ENCODE data around the gene BCR. TPM values are rescaled to one million over a fixed set of nuclear protein-coding genes. Genes with fewer than 3 reads are reported as not detected.
A peak's percentile ranks its signal among the peaks of the same experiment; 100 is the strongest.

Gene BCR
- total RNA-seq, 1 donor from 2014 or later, result 92.6 TPM

DNA sequence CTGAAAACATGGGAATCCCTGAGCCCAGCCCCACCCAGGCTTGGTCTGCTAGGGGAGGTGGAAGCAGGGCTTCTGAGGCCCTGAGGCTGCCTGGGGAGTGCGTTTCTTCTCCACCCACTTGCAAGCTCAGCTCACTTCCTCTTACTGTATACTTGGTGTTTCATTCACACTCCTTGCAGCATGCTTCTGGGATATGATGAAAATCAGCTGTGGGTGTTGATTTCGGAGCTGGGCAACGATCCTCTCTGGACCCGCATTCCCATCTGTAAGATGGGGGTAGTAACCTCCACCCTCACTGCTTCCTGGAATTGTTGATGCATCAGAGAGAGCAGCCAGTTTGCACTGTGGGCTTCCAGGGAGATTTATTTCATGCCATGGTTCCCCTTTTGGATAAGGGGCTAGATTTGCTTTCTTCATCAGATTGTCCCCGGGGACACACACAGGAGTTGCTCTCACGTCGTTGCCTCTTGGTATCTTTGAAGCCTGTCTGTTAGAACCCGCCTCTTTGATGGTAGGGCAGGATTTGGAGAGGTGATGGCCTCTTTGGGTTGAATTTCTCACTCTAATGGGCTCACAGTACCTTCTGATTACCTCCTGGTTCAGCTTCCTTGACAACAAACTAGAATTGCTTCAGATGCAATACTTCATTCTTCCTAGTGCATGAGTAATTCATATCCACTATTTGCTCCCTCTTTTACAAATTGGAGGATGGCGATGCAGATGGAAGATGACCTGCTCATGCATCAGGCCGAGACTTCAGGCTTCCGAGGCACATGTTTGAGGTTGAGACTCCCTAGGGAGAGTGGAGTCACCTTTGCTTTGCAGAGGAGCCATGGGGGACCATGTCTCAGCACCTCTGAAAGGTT lies 40.4 kb downstream of the BCR start:
- Mint-ChIP-seq H3K27ac (ENCODE audit: unreplicated experiment) (no peak overlapping the region), H3K4me1 (ENCODE audit: unreplicated experiment) (peaks cover 90% of the 10 kb centered on the region), H3K4me3 (ENCODE audit: unreplicated experiment) (no peak overlapping the region), H3K36me3 (ENCODE audit: low read depth, unreplicated experiment) (peaks cover 4% of the 10 kb centered on the region), H3K27me3 (ENCODE audit: unreplicated experiment) (peaks cover 12% of the 10 kb centered on the region), H3K9me3 (ENCODE audit: unreplicated experiment) (no peaks in the 10 kb centered on the region)
- no peak for DNase-seq (ENCODE audit: low spot score)
- TF ChIP-seq, protein P1, sequence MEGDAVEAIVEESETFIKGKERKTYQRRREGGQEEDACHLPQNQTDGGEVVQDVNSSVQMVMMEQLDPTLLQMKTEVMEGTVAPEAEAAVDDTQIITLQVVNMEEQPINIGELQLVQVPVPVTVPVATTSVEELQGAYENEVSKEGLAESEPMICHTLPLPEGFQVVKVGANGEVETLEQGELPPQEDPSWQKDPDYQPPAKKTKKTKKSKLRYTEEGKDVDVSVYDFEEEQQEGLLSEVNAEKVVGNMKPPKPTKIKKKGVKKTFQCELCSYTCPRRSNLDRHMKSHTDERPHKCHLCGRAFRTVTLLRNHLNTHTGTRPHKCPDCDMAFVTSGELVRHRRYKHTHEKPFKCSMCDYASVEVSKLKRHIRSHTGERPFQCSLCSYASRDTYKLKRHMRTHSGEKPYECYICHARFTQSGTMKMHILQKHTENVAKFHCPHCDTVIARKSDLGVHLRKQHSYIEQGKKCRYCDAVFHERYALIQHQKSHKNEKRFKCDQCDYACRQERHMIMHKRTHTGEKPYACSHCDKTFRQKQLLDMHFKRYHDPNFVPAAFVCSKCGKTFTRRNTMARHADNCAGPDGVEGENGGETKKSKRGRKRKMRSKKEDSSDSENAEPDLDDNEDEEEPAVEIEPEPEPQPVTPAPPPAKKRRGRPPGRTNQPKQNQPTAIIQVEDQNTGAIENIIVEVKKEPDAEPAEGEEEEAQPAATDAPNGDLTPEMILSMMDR (IDR thresholded peaks at IDR 0.05; ENCODE audit: unreplicated experiment), result no peak

DNA sequence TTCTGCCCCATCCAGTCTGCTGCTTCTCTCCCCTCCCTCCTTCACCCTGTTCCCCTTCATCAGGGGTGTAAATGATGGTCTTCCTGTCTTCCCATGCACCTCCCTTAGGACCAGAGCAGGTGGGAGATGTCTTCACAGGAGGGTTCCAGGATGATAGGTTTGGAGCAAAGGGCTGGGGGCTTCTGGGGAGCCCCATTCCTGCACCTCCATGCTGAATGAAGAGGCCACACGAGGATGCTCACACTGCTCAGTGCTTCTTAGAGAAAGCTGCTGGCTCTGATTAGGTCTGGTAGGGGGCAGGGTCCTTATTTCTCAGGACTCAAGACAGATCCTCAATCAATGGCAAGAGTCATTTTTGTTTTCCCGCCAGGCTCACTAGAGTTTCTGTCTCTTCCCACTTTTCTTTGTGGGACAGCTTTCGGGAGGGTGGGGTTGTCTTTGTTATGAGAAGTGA lies 41.1 kb downstream of the BCR start:
- Mint-ChIP-seq H3K4me1 (ENCODE audit: unreplicated experiment) (peaks cover 93% of the 10 kb centered on the region), H3K9me3 (ENCODE audit: unreplicated experiment) (no peaks in the 10 kb centered on the region), H3K36me3 (ENCODE audit: low read depth, unreplicated experiment) (peaks cover 4% of the 10 kb centered on the region), H3K27me3 (ENCODE audit: unreplicated experiment) (peaks cover 12% of the 10 kb centered on the region), H3K27ac (ENCODE audit: unreplicated experiment) (no peak overlapping the region), H3K4me3 (ENCODE audit: unreplicated experiment) (no peak overlapping the region)
- TF ChIP-seq, protein P1 (IDR thresholded peaks at IDR 0.05; ENCODE audit: unreplicated experiment), result no peak
- DNase-seq (ENCODE audit: low spot score), result no peak

DNA sequence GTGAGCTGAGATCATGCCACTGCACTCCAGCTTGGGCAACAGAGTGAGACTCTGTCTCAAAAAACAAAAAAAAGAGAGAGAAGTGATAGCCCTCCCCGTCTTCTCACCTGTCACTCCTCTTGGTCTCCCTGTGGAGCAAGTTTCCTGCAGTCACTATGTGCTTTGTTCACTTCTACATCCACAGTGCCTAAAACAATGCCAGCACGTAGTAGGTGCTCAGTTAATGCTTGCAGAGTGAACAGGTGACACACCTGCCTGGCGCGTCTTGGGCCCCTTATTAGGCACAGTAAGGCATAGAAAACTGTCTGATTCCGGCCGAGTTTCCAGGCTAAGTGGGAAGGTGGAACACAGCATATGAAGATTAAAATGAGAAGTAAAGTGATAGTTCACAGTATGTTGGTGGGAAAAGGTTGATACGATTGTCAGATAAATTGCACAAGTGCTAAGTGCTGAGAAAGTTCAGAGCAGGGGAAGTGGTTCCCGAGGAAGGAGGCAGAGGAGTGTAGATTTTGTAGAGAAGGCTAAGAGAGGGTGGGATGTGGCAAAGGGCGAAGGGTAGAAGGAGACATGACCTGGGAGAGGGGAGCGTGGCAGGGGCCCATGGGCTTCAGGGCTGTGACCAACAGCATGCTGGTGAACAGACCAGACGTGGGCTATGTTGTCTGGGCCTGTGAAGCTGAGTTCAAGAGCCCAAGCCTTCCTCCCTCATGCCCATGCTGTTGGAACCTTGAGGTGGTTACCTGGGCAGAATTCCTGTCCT lies 41.9 kb downstream of the BCR start:
- H3K4me3 Mint-ChIP-seq (ENCODE audit: unreplicated experiment), result peak overlapping the region; percentile 37
- H3K27ac Mint-ChIP-seq (ENCODE audit: unreplicated experiment), result peak overlapping the region; percentile 80

DNA sequence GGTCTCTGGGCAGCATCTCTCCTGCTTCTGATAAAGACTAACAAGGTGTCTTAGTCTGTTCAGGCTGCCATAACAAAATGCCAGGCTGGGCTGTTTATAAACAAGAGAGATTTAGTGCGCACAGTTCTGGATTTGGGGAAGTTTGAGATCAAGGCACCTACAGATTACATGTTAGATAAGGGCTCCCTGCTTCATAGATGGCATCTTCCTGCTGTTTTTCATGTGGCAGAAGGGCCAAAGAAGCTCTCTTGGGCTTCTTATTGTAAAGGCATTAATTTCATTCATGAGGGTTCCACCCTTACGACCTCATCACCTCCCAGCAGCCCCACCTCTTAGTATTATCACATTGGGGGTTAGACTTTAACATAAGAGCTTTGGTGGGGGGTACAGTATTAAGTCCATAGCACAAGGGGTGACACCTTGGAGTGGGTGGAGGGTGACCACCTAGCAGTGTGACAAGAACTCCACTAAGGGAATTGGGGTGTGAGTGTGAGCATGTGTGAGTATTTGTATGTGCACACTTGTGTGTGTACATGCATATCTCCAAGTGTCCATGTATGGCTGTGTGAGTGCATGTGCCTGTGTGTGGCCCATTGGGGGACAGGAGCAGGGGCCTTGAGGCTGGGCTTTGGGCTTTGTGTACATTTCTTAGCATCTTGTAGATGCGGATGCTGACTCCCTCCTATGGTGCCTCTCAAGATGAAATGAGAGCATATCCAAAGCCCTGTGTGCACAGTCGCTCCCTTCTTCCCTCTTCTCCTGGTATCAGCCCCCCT lies 42.7 kb downstream of the BCR start:
- Mint-ChIP-seq H3K4me1 (ENCODE audit: unreplicated experiment) (peaks cover 84% of the 10 kb centered on the region), H3K27me3 (ENCODE audit: unreplicated experiment) (peaks cover 12% of the 10 kb centered on the region), H3K36me3 (ENCODE audit: low read depth, unreplicated experiment) (peaks cover 9% of the 10 kb centered on the region), H3K4me3 (ENCODE audit: unreplicated experiment) (peak overlapping the region; percentile 69), H3K9me3 (ENCODE audit: unreplicated experiment) (no peaks in the 10 kb centered on the region), H3K27ac (ENCODE audit: unreplicated experiment) (peak overlapping the region; percentile 90)
- TF ChIP-seq, protein P1 (IDR thresholded peaks at IDR 0.05; ENCODE audit: unreplicated experiment), result no peak
- DNase-seq (ENCODE audit: low spot score), result no peak

More for the DNA sequence above, 41.9 kb downstream of the BCR start:
- peaks cover 4% of the 10 kb centered on the region for H3K36me3 Mint-ChIP-seq (ENCODE audit: low read depth, unreplicated experiment)
- no peaks in the 10 kb centered on the region for H3K9me3 Mint-ChIP-seq (ENCODE audit: unreplicated experiment)
- H3K27me3 Mint-ChIP-seq (ENCODE audit: unreplicated experiment), result peaks cover 12% of the 10 kb centered on the region
- peaks cover 91% of the 10 kb centered on the region for H3K4me1 Mint-ChIP-seq (ENCODE audit: unreplicated experiment)
- DNase-seq (ENCODE audit: low spot score), result no peak
- TF ChIP-seq, protein P1 (IDR thresholded peaks at IDR 0.05; ENCODE audit: unreplicated experiment), result no peak

Measured in endothelial cell (in vitro differentiated cells).